Neural cell (in vitro differentiated cells): ENCODE data around the gene ACP1.

Experiments
- TF ChIP-seq, protein P1 (sequence below): IDR thresholded peaks from 2 replicates; pipeline ENCODE4 v1.6.1; 2012; ENCODE audit warnings: borderline replicate concordance
- TF ChIP-seq, protein P2 (sequence below): fragments of 450-650 bp; IDR thresholded peaks from 2 replicates; pipeline ENCODE4 v1.5.1; 2014; ENCODE audit warnings: antibody characterized with exemption, mild to moderate bottlenecking, moderate library complexity; ENCODE audit not compliant: poor library complexity, severe bottlenecking

DNA sequence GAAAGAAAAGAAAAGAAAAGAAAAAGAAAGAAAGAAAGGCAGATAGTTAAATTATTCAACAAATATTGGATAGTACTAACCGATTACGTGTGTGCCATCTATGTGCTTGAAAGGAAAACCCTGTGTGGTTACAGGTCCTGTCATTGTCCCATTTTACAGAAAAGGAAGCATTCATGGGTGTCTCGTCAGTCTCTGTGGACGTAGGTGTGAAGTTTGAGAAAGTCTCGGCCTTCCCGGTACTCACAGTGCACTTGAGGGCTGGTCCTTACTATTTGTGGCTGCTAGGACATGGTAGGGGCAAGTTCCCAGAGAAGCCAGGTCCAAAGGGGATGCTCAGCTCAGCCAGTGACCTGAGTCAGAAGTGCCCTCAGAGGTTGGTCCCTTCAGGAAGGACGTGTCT is 20.2 kb upstream of the ACP1 start:
- TF ChIP-seq, protein P1, sequence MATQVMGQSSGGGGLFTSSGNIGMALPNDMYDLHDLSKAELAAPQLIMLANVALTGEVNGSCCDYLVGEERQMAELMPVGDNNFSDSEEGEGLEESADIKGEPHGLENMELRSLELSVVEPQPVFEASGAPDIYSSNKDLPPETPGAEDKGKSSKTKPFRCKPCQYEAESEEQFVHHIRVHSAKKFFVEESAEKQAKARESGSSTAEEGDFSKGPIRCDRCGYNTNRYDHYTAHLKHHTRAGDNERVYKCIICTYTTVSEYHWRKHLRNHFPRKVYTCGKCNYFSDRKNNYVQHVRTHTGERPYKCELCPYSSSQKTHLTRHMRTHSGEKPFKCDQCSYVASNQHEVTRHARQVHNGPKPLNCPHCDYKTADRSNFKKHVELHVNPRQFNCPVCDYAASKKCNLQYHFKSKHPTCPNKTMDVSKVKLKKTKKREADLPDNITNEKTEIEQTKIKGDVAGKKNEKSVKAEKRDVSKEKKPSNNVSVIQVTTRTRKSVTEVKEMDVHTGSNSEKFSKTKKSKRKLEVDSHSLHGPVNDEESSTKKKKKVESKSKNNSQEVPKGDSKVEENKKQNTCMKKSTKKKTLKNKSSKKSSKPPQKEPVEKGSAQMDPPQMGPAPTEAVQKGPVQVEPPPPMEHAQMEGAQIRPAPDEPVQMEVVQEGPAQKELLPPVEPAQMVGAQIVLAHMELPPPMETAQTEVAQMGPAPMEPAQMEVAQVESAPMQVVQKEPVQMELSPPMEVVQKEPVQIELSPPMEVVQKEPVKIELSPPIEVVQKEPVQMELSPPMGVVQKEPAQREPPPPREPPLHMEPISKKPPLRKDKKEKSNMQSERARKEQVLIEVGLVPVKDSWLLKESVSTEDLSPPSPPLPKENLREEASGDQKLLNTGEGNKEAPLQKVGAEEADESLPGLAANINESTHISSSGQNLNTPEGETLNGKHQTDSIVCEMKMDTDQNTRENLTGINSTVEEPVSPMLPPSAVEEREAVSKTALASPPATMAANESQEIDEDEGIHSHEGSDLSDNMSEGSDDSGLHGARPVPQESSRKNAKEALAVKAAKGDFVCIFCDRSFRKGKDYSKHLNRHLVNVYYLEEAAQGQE, result no peak
- TF ChIP-seq, protein P2, sequence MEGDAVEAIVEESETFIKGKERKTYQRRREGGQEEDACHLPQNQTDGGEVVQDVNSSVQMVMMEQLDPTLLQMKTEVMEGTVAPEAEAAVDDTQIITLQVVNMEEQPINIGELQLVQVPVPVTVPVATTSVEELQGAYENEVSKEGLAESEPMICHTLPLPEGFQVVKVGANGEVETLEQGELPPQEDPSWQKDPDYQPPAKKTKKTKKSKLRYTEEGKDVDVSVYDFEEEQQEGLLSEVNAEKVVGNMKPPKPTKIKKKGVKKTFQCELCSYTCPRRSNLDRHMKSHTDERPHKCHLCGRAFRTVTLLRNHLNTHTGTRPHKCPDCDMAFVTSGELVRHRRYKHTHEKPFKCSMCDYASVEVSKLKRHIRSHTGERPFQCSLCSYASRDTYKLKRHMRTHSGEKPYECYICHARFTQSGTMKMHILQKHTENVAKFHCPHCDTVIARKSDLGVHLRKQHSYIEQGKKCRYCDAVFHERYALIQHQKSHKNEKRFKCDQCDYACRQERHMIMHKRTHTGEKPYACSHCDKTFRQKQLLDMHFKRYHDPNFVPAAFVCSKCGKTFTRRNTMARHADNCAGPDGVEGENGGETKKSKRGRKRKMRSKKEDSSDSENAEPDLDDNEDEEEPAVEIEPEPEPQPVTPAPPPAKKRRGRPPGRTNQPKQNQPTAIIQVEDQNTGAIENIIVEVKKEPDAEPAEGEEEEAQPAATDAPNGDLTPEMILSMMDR, result no peak
